Transverse colon (tissue), 3 donors: Measurements from ENCODE around the gene TP73.

Experiments used
- EP300 ChIP-seq: sonication (generic); formaldehyde crosslinking; IDR thresholded peaks from one replicate; pipeline ENCODE4 v1.6.1; 2017; ENCODE audit warnings: antibody characterized with exemption, low read depth
- POLR2A ChIP-seq: fragments of 450-650 bp; IDR thresholded peaks from one replicate; pipeline ENCODE4 v1.6.1; 2016; ENCODE audit warnings: antibody characterized with exemption, mild to moderate bottlenecking, moderate library complexity
- TF ChIP-seq, protein P1 (sequence below), 5 experiments: fragments of 200-600 bp in 3 of 5; fragments of 450-650 bp in 2 of 5; sonication (generic) in 3 of 5; IDR thresholded peaks; 1 replicate in 2 of 5; 2 replicates in 3 of 5; pipeline ENCODE4 v1.5.1; 2016 to 2017; ENCODE audit warnings: antibody characterized with exemption in 5 of 5, inconsistent platforms in 3 of 5, mild to moderate bottlenecking in 2 of 5, moderate library complexity in 1 of 5

DNA sequence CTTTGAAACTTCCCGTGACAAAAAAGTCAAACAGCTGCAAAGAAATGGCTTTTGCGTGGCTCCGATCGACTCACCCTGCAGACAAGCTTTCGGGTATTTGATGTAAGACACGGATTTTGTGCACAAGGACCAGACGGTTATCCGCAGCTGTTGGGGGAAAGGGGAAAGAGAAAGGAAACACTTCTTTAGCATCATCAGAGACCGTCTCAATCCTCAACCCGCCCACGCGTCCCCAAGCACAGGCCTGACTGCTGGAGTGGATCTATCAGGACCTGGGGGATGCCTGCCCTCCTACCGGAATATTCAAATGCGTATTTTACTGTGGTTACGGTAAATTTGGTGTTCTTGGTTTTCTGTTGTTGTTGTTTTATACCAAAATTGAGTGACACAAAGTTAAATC, 13.6 kb upstream of the TP73 start:
- no peak for TF ChIP-seq POLR2A
- TF ChIP-seq, protein P1, sequence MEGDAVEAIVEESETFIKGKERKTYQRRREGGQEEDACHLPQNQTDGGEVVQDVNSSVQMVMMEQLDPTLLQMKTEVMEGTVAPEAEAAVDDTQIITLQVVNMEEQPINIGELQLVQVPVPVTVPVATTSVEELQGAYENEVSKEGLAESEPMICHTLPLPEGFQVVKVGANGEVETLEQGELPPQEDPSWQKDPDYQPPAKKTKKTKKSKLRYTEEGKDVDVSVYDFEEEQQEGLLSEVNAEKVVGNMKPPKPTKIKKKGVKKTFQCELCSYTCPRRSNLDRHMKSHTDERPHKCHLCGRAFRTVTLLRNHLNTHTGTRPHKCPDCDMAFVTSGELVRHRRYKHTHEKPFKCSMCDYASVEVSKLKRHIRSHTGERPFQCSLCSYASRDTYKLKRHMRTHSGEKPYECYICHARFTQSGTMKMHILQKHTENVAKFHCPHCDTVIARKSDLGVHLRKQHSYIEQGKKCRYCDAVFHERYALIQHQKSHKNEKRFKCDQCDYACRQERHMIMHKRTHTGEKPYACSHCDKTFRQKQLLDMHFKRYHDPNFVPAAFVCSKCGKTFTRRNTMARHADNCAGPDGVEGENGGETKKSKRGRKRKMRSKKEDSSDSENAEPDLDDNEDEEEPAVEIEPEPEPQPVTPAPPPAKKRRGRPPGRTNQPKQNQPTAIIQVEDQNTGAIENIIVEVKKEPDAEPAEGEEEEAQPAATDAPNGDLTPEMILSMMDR (IDR thresholded peaks at IDR 0.05) = no peak
- no peak for TF ChIP-seq EP300
